RPMI8226 (cell line): Measurements from ENCODE around the gene CDC42BPG.

Experiments
- DNase-seq: peaks from one replicate; pipeline ENCODE4 v3.0.0-alpha.2; 2015

Gene CDC42BPG

DNA sequence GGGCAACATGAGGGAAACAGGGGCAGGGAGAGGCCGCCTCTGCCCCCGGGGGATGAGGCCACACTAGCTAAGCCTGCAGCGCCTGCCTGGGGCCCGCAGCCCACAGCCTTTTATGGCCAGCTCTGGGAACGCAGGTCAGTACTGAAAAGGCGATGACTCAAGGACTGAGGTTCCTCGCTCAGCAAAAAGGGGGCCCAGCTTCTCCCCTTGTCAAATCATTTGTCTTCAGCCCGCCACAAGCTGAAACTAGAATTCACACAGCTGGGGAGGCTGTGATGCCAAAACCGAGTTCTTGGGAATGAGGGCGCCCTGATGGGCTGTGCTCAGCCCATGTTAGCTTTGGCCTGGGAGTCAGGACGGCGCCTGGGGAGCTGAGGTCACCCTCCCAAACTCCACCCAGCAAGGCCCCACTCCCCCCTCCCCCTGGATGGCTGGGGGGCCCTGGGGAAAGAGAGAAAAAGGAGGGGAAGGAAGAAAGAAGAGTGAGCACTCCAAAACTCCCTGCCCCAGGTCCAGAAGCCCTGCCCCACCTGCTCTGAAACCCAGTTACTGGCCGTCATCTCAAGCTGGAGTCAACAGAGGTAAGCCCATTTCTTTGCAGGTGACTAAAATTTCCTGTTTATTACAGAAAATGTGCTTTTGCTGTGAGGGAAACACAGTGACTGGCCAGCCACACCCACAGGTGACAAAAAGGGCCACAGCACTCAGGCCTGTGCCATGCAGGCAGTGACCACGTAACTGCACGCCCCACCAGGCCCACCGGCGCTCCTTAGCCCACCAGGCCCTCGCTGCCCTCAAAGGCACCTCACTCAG is 20.2 kb upstream of the CDC42BPG start:
- DNase-seq = peak; percentile 87

DNA sequence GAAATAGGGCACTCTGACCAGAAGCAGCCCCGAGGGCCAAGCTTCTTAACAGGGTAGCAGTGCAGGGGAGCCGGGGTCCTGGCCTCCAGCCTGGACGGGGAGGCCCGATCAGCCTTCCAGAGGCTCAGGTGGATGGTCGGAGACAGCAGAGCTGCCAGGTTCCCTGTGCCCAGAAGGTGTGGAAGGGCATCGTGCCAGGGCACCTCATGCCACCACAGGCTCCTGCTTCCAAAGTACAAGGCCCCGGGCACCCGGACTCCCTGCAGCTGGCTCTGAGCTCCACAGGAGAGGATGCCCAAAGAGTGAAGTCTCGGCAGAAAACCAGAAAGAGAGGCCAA is 19.7 kb upstream of the CDC42BPG start:
- DNase-seq = no peak

DNA sequence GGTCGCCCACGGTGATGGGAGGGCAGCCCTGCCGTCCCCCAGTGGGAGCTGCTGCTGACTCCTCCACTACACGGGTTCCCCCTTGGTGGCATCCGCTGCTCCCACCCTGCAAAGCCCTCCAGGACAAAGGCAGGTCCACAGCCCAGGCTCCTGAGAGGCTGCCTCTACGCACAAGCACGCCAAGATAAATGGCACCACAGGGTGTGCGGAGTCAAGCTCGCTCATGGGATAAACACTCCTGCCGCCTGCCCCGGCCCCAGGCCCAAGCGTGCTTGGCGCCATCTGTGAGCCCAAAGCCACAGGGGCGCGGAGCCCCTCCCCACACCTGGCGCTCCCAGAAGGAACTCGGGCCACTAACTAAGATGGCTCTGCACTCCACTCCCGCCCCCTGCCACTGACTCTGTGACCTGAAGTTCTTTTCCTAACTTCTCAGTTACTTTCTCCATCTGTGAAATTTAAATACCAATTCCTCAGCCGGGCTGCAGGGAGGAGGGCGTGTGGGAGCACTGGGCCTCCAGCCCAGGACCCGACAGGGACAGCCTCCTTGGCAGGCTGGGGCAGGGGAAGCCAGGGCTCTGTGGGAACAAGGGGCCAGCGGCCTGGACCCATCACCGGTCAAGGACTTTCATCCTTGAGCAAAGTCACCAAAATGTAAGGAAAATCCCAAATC is 19.1 kb upstream of the CDC42BPG start:
- no peak for DNase-seq

DNA sequence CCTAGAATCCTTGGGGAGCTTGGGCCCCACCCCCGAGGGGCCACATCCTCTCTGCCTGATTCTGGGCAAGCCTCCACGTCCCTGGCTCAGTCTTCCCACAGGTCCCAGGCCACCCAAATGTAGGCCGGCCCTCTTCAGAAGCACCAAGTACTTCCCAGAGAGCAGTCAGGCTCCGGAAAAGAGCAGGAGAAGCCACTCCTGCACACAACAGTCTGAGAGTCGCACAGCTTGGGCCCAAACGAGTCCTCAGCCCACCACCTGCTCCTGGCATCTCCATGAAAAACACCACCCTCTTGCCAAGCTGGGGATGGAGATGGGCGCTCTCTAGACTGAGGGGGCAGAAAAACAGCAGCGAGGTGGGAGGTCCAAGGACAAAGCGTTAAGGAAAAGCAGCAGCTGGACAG is 18.5 kb upstream of the CDC42BPG start:
- DNase-seq = no peak

DNA sequence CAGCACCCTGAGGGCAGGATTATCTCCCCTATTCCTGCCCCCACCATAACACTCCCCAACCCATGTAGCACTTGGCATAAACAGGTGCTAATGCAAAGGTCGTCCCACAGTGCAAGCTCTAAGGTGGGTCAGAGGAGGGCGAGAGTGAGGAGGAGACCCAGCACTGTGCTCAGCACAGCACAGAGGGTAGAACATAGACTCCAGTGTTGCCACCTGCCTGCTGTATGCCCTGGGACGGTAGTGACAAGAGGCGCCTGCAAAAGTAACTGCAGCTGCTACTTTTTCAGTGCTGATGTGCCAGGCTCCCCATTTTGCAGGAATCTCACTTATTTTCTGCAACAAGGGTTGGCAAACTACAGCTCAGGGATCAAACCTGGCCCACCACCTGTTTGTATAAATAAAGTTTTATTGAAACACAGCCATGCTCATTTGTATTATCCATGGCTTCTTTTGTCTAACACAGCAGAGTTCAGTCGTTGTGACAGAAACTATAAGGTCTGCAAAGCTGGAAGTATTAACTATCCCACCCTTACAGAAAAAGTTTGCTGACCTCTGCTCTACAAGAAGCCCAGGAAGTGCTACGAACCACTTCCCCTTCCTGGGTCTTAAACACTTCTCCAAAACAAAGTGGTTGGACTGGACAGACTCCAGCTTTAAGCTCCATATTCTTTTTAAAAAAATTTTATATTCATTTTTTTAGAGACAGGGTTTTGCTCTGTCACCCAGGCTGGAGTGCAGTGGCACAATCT is 16.9 kb upstream of the CDC42BPG start:
- DNase-seq = peak; percentile 64

DNA sequence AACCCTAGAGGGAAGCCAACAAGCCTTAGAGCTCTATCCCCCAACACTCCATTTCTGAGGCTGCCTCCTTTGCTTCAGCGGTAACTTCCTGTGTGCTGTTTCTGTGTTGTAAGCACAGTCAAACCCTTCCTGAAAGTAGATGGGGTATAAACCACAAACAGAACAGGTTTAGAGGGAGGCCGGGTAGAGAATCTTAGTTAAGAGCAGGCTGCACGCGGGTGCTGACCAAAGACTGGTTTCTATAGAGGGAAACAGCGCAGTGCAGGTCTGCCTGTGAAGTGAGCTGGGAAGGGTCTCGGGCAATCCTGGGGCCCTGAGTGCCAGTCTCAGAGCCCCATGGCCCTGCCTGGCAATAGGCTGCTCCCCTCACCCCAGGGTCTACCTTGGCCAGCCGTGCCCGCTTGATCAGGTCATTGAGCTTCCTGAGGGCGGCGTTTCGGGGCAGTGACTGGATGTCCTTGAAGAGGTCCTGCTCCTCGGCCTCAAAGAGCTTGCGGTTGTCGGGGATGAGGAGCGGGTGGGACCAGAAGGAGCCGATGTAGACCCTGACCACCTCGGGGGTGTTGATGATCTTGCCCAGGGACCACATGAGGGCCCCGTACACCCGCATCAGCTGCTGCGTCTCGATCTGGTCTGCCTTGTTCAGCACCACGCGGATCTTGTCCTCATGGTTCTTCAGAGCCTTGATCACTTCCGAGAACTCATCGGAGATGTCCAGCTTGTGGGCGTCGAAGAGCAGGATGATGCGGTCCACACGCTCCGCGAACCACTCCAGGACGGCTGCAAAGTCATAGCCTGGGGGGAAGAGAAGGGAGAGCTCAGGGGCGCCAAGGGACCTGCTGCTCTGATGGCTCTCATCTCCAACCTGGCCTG is 15.3 kb upstream of the CDC42BPG start:
- DNase-seq = peak; percentile 72

DNA sequence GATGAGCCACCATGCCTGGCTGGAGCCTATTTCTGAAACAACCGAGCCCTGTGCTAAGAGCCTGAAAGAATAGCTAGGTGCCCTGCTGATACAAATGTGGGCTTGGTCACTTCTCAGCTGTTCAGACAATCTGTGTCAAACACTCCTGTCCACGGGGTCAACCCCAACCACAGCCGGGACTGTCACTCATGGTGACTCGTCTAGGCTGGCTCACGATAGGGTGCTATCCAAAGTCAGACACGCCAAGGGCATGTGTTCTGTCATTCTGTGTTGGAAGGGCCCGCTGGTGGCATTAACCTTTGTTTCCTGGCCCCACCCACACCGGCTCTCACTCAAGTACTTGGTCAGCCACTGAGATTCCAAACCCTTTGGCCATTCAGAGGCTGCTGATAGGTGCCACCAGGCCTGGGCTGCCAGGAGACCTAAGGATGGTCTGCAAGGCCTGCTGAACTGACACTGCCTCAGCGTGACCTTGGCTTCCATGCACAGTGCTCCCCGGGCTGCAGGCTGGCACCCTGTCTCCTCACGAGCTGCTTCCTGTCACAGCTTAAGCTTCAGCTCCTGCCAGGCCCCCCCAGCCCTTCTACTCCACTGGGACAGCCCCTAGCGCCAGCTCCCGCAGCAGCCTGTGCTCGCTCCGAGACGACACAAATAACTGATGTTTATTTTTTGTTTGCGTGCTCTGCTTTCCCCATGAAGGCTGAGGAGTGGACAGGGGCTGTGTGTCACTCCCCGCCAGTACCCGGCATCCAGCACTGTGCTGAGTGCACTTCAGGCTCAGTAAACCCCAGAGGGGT is 14.2 kb upstream of the CDC42BPG start:
- no peak for DNase-seq

DNA sequence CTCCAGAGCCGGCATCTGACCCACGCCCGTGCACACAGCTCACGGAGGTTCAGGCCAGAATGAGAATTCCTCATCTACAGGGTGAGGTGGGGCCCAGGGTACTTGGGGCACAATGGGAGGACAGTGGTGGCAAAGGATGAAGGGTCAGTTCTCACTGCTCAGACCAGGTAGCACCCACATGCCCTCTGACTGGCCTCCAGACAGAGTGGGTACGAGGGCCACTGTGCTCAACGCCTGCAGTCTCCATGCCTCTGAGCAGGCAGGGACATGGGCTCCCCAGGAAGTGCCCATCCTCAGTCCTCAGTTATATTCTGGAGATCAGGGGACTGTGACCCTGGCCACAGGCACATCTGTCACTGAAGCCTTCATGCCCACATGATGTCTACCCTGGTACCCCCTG is 13.0 kb upstream of the CDC42BPG start:
- DNase-seq = no peak

DNA sequence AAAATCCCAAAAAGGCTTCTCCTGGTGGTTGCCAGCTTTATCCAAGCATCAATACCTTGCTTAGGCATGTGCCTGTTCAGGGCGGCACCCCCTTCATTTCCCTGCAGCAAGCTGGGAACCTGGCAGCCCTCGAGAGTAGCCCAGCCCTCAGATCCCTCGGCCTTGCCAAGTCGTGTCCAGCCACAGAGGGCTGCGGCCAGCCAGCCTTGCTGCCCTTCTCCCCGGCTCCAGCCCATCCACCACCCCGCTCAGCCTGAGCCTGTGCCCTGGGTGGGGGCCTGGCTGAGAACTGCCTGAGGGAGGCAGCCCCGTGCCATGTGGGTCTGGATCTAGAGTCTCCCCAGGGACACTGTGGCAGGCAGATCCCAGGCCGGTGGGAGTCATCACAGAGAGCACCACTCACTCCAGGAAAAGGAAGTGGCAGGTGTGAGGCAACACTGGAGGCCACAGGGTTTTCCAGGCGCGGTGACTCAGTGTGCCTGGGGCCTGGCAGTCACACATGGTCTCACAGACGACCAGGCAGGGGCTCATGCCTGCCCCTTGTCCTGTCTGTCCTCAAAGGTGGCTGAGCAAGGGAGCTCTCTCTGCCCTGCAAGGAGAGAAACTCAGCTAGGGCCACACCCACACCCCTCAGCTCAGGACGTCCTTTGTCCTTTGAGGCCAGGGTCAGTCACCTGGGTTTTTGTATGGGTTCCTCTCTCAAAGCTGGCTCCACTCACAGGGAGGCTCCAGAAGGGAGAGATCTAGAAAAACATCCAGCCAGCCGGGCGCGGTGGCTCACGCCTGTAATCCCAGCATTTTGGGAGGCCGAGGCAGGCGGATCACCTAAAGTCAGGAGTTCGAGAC is 12.2 kb upstream of the CDC42BPG start:
- DNase-seq = no peak

DNA sequence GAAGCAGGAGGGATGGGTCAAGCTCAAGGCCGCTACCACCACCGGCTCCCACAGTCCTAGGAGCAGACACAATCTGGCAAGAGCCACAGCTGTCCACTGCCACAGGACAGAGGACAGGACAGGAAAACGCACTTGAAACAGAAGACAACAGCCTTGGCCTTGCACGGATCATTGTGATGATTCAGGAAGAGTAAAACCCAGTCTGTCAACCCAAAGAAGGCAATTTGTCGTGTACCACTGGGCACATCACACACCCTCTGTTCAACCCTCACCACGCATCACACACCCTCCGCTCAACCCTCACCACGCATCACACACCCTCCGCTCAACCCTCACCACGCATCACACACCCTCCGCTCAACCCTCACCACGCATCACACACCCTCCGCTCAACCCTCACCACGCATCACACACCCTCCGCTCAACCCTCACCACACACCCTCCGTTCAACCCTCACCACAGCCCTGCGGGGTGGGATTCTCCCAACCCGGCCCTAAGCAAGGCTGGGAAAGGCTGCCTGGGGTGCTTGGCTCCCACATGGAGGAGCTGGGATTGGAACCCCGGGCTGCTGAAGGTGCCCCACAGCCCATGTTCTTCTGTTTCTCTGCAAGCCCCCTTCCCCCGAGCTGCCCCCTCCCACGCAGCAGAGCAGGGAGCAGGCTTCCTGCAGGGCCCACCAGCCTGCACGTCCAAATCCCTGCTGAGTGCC is 11.3 kb upstream of the CDC42BPG start:
- no peak for DNase-seq

DNA sequence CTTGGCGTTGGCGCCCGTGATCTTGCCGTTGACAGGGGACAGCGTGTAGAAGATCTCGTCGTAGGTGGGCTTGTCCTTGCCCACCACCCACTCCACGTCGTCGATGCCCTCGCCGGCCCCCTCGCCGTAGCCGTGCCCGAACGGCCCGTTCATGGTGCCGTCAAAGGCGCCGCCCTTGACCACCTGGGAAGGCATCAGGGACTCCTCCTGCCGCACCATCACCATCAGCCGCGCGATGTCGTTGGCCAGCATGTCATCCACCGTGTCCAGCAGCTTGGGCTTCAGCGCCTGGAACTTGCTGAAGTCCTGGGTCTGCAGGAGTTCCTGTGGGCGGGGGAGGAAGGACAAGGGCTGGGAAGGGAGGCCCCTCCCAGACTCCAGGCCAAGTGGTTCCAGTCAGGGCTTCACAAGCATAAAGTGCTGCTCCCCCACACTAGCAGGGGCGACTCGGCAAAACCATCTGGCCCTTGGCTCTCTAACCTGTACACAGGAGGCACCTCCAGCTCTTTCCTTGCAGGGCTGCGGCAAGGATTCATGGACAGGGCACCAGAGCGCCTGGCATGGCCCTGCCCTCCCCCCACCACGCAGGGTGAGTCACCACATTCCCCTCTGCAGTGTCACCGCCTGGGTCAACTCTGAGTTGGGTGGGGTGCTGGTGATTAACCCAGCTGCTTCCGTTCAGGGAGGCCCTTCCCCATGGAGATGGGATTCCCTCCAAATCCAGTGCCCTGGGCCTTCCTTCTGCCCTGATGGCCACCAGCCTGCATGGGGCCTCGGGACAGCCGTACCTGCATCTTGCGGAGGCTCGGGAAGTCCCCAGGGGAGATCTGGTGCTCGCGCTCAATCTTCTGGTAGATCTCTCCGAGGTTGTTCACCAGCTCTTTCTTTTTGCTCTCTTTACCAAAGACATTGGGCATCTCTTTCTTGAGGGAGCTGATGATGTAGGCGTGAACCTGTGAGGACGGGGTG is 10.4 kb upstream of the CDC42BPG start:
- no peak for DNase-seq

DNA sequence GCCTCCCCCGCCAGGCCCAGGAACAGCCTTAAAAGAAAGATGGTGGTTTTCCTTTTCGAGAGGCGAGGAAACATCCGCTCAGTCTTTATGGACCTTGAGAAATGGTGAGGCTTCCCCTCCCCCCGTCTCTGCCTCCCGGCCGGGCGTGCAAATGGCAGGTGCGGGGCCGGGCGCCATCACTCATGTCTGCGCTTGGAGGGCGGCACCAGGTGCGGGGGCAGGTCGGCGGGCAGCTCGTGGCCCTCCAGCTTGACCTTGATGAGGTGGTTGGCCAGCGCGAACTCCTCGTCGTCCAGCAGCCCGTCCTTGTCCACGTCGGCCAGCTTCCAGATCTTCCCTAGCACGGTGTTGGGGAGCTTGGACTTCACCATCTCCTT is 9.7 kb upstream of the CDC42BPG start:
- DNase-seq = no peak

DNA sequence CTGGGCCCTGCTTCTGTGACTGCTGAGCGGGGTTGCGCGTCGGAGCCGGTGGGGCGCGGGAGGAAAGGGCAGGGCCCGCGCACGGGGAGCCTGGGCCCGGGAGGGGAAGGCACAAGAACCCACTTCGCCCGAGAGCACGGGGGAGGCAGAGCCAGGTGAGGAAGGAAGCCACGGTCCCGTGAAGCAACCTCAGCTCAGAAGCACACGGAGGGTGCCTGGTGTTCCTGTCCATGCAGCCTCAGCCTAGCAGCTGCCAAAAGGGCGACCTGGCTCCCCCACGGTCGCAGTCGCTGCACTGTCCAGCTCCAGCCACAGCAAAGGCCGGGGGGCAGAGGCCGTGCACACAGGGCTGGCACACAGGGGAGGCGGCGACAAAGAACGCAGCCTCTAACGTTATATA is 9.3 kb upstream of the CDC42BPG start:
- DNase-seq = no peak

DNA sequence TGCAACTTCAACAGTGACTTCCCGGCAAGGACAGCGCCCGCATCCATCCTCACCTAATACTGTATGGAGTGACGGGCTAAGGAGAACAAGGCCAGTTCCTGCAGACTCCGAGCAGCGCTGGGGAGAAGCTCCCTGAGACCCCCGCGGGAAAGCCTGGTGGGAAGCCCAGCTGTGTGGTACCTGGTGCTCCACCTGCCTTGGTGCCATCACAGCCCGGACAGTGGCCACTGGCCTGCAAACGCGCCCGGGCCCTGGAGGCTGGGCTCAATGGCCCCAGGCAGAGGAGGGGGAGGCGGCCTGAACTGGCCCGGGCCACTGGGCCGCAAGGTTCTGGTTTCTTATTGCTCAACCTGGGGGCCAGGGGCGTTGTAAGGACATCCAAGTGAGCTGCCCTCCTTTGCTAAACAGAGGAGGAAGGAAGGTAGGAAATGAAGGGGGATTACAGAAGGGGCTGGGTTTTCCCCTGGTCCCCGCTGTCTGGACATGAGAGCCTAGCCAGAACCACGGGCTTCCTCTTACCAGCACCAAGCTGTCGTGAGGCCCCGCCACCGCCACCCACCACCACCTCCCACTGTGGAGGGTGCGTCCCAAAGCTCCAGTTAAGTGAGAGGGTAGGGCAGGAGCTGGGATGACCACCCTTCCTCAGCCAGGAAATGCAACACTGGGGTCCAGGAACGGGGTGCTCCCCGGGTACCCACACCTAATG is 8.5 kb upstream of the CDC42BPG start:
- DNase-seq = no peak

DNA sequence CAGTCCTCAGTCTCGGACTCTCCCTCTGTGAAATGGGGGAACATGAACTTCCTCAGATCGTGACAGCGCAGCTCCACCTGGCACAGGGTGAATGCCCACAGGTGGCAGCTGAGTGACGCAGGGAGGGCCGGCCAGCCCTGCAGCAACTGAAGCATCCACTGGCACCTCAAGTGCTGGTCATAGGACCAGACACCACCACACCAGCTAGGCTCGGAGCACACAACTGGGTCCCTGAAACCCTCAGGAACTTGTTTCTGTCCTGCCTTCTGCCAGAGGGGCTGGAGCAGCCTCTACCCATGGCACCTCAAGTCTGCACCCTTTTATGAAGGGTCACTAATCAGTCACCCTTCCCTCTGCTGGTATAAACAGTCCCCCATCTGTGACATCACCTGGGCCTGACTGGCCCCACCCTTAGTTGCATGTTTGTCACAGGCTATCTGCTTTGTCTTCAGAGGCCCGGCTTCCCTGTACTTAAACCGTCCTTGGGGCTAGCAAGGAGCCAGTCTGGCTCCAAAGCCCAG is 7.4 kb upstream of the CDC42BPG start:
- DNase-seq = peak; percentile 93

DNA sequence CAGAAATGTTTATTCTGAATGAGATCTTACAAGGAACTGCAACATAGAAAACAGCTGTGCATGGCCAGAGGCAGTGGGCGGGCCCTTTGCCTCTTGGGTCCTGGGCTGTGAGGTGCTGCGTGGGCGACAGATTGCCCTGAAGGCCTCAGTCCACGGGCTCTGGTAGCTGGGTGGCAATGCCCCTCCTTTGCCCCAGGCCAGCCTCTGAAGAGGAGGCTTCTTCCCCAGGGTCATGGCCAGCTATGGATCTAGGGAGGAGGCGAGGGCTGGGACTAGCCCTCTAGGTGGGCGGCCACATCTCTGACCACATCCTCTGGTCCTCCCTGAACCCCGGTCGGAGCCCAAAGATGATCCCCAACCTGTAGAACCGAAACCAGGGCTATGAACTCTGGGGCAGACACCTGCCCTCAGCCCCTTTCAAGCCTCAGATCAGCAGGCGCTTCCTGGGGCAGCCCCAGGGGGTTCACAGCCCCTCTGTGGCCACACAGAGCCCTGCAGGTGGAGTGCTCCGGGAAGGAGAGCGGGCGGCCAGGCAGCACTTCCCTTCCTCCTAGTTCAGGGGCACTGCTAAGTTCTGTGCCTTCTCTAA is 6.6 kb upstream of the CDC42BPG start:
- peak; percentile 95 for DNase-seq

DNA sequence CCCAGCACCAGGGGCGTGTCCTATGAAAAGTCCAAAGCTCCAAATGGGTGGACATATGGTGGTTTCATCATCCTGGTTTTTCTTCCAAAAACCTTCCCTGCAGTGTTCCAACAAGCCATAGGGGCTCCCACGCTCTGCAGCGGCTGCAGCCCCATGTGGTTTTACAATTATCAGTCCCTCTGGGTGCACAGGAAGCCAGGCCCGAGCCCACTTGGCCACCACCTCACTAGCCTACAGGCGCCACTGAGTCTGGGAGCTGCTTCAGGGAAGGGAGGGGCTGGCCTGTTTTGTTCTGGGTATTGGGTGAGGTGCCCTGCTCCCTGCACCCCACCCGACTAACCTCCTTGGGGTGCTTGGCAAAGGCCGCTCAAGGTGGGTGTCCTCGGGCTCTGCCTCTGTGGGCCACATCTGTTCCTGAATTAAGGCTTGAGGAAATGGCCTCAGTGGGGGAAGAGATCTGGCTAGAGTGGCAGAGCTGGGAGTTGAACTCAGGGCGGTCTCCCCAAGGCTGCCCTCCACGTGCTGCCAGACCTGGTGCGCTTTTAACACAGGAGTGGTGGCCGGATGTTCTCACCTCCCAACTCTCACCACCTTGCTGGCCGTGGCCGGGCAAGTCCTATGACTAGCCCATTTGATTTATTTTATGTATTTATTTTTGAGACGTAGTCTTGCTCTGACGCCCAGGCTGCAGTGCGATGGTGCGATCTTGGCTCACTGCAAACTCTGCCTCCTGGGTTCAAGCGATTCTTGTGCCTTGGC is 5.3 kb upstream of the CDC42BPG start:
- DNase-seq = no peak
